GM19438 (cell line): ENCODE data around the gene ACSL1.
"Not testable (repeated sequence)": the region's sequence is repeated elsewhere in the genome, so short reads cannot be mapped to it uniquely, and the experiment has no call there.

Experiments used
- ATAC-seq: cut with Tn5 transposase; IDR thresholded peaks from one replicate; pipeline ENCODE4 v1.9.1; 2021; ENCODE audit warnings: low read depth; ENCODE audit not compliant: unreplicated experiment

ACSL1 gene

GRCh38 chr4:184792950-184793555, 32.7 kb downstream of the ACSL1 start:
- no peak for ATAC-seq

- ATAC-seq, result no peak
These were observed 33.4 kb downstream of the ACSL1 start for GRCh38 chr4:184792334-184792733.

- no peak for ATAC-seq
These were observed 34.9 kb downstream of the ACSL1 start for GRCh38 chr4:184790826-184791225.

GRCh38 chr4:184787766-184788503, 37.8 kb downstream of the ACSL1 start:
- ATAC-seq, result no peak

GRCh38 chr4:184785813-184786212, 40.0 kb downstream of the ACSL1 start:
- no peak for ATAC-seq

GRCh38 chr4:184784628-184785257, 41.0 kb downstream of the ACSL1 start:
- ATAC-seq, result no peak

- ATAC-seq, result no peak
These were observed 42.9 kb downstream of the ACSL1 start for GRCh38 chr4:184782731-184783373.

- not testable (repeated sequence) for ATAC-seq
These were observed 46.6 kb downstream of the ACSL1 start for GRCh38 chr4:184779160-184779559.

- no peak for ATAC-seq
These were observed 47.4 kb downstream of the ACSL1 start for GRCh38 chr4:184778325-184778724.

GRCh38 chr4:184776821-184777220, 48.9 kb downstream of the ACSL1 start:
- ATAC-seq, result no peak

- ATAC-seq, result no peak
These were observed 49.8 kb downstream of the ACSL1 start for GRCh38 chr4:184775854-184776555.

- ATAC-seq, result no peak
These were observed 51.6 kb downstream of the ACSL1 start for GRCh38 chr4:184774152-184774551.

- no peak for ATAC-seq
These were observed 54.4 kb downstream of the ACSL1 start for GRCh38 chr4:184771416-184771815.

- ATAC-seq, result no peak
These were observed 56.5 kb downstream of the ACSL1 start for GRCh38 chr4:184769141-184769765.

- no peak for ATAC-seq
These were observed 57.5 kb downstream of the ACSL1 start for GRCh38 chr4:184768296-184768695.

- no peak for ATAC-seq
These were observed 59.3 kb downstream of the ACSL1 start for GRCh38 chr4:184766446-184766845.

- no peak for ATAC-seq
These were observed 60.1 kb downstream of the ACSL1 start for GRCh38 chr4:184765473-184766340.

GRCh38 chr4:184764601-184765000, 61.2 kb downstream of the ACSL1 start:
- no peak for ATAC-seq

GRCh38 chr4:184763150-184763780, 62.5 kb downstream of the ACSL1 start:
- no peak for ATAC-seq
